A549 (cell line): ENCODE results near the gene DGLUCY.

Source experiments
- BHLHE40 ChIP-seq: IDR thresholded peaks from 2 replicates; pipeline ENCODE4 v1.6.1; 2012; ENCODE audit warnings: low read depth, low read length, inconsistent platforms
- CEBPB ChIP-seq, 2 experiments: fragments of >200 bp in 1 of 2; sonication (Bioruptor Twin) in 1 of 2; formaldehyde crosslinking in 1 of 2; IDR thresholded peaks; 2 replicates each; pipeline ENCODE4 v1.6.1; 2012 to 2016
- EP300 ChIP-seq, 2 experiments: fragments of >200 bp; sonication (Bioruptor Twin); formaldehyde crosslinking; IDR thresholded peaks; 2 replicates in 1 of 2; 3 replicates in 1 of 2; pipeline ENCODE4 v1.6.1; 2016 to 2017
- HDAC2 ChIP-seq: fragments of 200-600 bp; sonication (generic); IDR thresholded peaks from 2 replicates; pipeline ENCODE4 v1.6.1; 2016
- MAFK ChIP-seq: fragments of 450-650 bp; IDR thresholded peaks from 2 replicates; pipeline ENCODE4 v1.6.1; 2014; ENCODE audit not compliant: partially characterized antibody
- NPAS2 ChIP-seq: fragments of 250-450 bp; sonication (Bioruptor Pico); IDR thresholded peaks from 2 replicates; pipeline ENCODE4 v1.8.0; 2022; ENCODE audit warnings: mild to moderate bottlenecking, moderate library complexity, borderline replicate concordance
- POLR2A ChIP-seq: IDR thresholded peaks from 2 replicates; pipeline ENCODE4 v1.6.1; 2012; ENCODE audit warnings: mild to moderate bottlenecking, low read length
- RAD21 ChIP-seq, 2 experiments: fragments of >200 bp in 1 of 2; sonication (Bioruptor Twin) in 1 of 2; formaldehyde crosslinking in 1 of 2; IDR thresholded peaks in 1 of 2; conservative IDR thresholded peaks in 1 of 2; 2 replicates in 1 of 2; 3 replicates in 1 of 2; pipeline ENCODE4 v1.6.1; 2012 to 2018; ENCODE audit warnings: inconsistent platforms in 1 of 2
- TF ChIP-seq, protein P1 (sequence below): fragments of >200 bp; sonication (Bioruptor Twin); formaldehyde crosslinking; IDR thresholded peaks from 3 replicates; pipeline ENCODE4 v1.5.1; 2016
- TF ChIP-seq, protein P2 (sequence below): fragments of 250-450 bp; sonication (Bioruptor Pico); IDR thresholded peaks from 2 replicates; pipeline ENCODE4 v1.5.0; 2021; ENCODE audit warnings: mild to moderate bottlenecking, moderate library complexity, borderline replicate concordance
- TF ChIP-seq, protein P3 (sequence below): IDR thresholded peaks from 2 replicates; pipeline ENCODE4 v1.6.1; 2012
- TF ChIP-seq, protein P4 (sequence below): fragments of 150-350 bp; IDR thresholded peaks from 2 replicates; pipeline ENCODE4 v1.6.1; 2014; ENCODE audit warnings: low read depth, mild to moderate bottlenecking, low read length

DNA sequence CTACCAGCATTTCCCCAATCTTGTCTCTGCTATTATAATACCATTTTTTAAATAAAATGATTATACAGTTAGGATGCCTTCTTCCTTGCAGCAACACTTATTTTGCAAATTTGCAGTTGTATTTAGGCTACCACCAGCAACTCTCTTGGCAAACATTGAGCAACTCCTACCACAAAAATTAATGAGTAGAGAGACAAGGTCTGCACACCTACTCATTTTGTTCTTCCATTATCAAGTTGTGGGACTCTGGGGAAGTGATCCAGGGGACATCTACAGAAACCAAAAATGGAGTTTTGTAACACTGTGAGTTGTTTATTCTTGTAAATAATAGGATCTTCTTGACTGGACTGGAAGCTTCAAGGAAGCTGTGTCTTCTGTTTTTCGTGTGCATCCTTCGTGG is 38.6 kb downstream of the DGLUCY start:
- TF ChIP-seq POLR2A, result no peak
- no peak for TF ChIP-seq BHLHE40
- TF ChIP-seq, protein P1, sequence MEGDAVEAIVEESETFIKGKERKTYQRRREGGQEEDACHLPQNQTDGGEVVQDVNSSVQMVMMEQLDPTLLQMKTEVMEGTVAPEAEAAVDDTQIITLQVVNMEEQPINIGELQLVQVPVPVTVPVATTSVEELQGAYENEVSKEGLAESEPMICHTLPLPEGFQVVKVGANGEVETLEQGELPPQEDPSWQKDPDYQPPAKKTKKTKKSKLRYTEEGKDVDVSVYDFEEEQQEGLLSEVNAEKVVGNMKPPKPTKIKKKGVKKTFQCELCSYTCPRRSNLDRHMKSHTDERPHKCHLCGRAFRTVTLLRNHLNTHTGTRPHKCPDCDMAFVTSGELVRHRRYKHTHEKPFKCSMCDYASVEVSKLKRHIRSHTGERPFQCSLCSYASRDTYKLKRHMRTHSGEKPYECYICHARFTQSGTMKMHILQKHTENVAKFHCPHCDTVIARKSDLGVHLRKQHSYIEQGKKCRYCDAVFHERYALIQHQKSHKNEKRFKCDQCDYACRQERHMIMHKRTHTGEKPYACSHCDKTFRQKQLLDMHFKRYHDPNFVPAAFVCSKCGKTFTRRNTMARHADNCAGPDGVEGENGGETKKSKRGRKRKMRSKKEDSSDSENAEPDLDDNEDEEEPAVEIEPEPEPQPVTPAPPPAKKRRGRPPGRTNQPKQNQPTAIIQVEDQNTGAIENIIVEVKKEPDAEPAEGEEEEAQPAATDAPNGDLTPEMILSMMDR, result no peak
- TF ChIP-seq MAFK, result no peak
- no peak for TF ChIP-seq RAD21 (conservative IDR thresholded peaks at IDR 0.05 in 1 of 2, IDR thresholded peaks at IDR 0.05 in 1 of 2)
- TF ChIP-seq EP300 (IDR thresholded peaks at IDR 0.05), result no peak
- TF ChIP-seq CEBPB (IDR thresholded peaks at IDR 0.05), result no peak
- no peak for TF ChIP-seq NPAS2 (CRISPR knock-in tag)
- TF ChIP-seq, protein P2, sequence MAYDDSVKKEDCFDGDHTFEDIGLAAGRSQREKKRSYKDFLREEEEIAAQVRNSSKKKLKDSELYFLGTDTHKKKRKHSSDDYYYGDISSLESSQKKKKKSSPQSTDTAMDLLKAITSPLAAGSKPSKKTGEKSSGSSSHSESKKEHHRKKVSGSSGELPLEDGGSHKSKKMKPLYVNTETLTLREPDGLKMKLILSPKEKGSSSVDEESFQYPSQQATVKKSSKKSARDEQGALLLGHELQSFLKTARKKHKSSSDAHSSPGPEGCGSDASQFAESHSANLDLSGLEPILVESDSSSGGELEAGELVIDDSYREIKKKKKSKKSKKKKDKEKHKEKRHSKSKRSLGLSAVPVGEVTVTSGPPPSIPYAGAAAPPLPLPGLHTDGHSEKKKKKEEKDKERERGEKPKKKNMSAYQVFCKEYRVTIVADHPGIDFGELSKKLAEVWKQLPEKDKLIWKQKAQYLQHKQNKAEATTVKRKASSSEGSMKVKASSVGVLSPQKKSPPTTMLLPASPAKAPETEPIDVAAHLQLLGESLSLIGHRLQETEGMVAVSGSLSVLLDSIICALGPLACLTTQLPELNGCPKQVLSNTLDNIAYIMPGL (CRISPR knock-in tag), result no peak
- no peak for TF ChIP-seq HDAC2
- TF ChIP-seq, protein P3, sequence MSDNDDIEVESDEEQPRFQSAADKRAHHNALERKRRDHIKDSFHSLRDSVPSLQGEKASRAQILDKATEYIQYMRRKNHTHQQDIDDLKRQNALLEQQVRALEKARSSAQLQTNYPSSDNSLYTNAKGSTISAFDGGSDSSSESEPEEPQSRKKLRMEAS, result no peak
- TF ChIP-seq, protein P4, sequence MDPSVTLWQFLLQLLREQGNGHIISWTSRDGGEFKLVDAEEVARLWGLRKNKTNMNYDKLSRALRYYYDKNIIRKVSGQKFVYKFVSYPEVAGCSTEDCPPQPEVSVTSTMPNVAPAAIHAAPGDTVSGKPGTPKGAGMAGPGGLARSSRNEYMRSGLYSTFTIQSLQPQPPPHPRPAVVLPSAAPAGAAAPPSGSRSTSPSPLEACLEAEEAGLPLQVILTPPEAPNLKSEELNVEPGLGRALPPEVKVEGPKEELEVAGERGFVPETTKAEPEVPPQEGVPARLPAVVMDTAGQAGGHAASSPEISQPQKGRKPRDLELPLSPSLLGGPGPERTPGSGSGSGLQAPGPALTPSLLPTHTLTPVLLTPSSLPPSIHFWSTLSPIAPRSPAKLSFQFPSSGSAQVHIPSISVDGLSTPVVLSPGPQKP, result no peak
